HG03095 (cell line): Measurements from ENCODE around the gene ZBTB43.
A peak's percentile ranks its signal among the peaks of the same experiment; 100 is the strongest.
"Not testable (repeated sequence)": the region's sequence is repeated elsewhere in the genome, so short reads cannot be mapped to it uniquely, and the experiment has no call there.

ENCODE experiments used
- ATAC-seq: cut with Tn5 transposase; IDR thresholded peaks from one replicate; pipeline ENCODE4 v1.9.1; 2021; ENCODE audit warnings: moderate library complexity; ENCODE audit not compliant: unreplicated experiment

ZBTB43 gene

GRCh38 chr9:126804696-126805553 is at the start of gene ZBTB43:
Gene ZBTB43, plus strand, starts transcription at chr9:126805040. Its CDS starts 27,470 bp downstream, at chr9:126832510.
- ATAC-seq = peak; percentile 58

GRCh38 chr9:126755317-126755875 is 49.4 kb upstream of the ZBTB43 start:
- ATAC-seq = no peak

- ATAC-seq = no peak
Observed at GRCh38 chr9:126756238-126756637, 48.6 kb upstream of the ZBTB43 start.

- no peak for ATAC-seq
Observed at GRCh38 chr9:126756876-126757415, 47.9 kb upstream of the ZBTB43 start.

GRCh38 chr9:126758916-126759585 is 45.8 kb upstream of the ZBTB43 start:
- ATAC-seq = no peak

- no peak for ATAC-seq
Observed at GRCh38 chr9:126761274-126761673, 43.6 kb upstream of the ZBTB43 start.

- no peak for ATAC-seq
Observed at GRCh38 chr9:126763130-126763764, 41.6 kb upstream of the ZBTB43 start.

- ATAC-seq = no peak
Observed at GRCh38 chr9:126773004-126773607, 31.7 kb upstream of the ZBTB43 start.

- no peak for ATAC-seq
Observed at GRCh38 chr9:126775926-126776325, 28.9 kb upstream of the ZBTB43 start.

- no peak for ATAC-seq
Observed at GRCh38 chr9:126777733-126778132, 27.1 kb upstream of the ZBTB43 start.

GRCh38 chr9:126778141-126778540 is 26.7 kb upstream of the ZBTB43 start:
- ATAC-seq = no peak

- ATAC-seq = not testable (repeated sequence)
Observed at GRCh38 chr9:126778696-126779095, 26.1 kb upstream of the ZBTB43 start.

GRCh38 chr9:126781186-126782052 is 23.4 kb upstream of the ZBTB43 start:
- no peak for ATAC-seq

- ATAC-seq = no peak
Observed at GRCh38 chr9:126782053-126782388, 22.8 kb upstream of the ZBTB43 start.

- ATAC-seq = no peak
Observed at GRCh38 chr9:126783949-126784348, 20.9 kb upstream of the ZBTB43 start.

GRCh38 chr9:126784401-126784800 is 20.4 kb upstream of the ZBTB43 start:
- ATAC-seq = no peak

GRCh38 chr9:126784841-126785240 is 20.0 kb upstream of the ZBTB43 start:
- ATAC-seq = not testable (repeated sequence)

GRCh38 chr9:126788046-126788445 is 16.8 kb upstream of the ZBTB43 start:
- ATAC-seq = no peak

GRCh38 chr9:126788634-126789349 is 16.0 kb upstream of the ZBTB43 start:
- no peak for ATAC-seq
